ENCODE data around the gene MN1.

The MN1 gene

DNA sequence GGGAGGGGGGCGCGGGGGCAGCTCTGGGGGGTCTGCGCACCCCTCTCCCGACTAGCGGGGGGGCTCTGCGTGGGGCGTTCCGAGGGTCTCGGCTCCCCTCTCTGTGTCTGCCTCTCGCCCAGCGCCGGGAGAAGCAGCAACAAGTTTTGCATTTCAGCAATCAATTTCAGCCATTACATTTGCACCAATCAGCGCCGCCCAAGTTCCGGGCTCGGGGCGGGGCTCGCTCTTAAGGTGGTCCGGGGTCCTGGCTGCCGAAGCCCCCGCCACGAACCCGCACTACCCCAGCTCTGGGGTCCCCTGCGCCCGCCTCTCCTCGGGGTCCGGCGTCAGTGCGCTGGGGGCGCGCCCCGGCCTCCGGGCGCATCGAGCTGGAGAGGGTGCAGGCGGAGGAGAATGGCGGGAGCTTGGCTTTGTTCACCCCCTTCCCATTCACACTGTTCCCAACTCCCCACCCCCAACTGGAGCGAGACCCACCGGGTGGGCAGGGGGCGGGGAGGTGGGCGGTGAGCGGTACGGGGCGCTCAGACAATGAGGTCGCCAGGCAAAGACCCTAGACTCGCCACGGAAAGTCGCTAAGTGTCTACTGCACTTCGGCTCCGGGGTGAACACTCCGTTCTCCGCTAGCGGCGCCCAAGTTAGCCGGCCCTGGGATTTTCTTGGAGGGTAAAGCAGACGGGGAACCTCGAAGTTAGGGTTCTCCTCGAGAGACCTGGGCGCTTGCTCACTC is at the start of gene MN1:
Gene MN1 (minus strand): TSS at position 141 of the 730 bp plus-strand sequence. CDS start 1,213 bp downstream, outside the sequence.
- TF ChIP-seq, protein P1, sequence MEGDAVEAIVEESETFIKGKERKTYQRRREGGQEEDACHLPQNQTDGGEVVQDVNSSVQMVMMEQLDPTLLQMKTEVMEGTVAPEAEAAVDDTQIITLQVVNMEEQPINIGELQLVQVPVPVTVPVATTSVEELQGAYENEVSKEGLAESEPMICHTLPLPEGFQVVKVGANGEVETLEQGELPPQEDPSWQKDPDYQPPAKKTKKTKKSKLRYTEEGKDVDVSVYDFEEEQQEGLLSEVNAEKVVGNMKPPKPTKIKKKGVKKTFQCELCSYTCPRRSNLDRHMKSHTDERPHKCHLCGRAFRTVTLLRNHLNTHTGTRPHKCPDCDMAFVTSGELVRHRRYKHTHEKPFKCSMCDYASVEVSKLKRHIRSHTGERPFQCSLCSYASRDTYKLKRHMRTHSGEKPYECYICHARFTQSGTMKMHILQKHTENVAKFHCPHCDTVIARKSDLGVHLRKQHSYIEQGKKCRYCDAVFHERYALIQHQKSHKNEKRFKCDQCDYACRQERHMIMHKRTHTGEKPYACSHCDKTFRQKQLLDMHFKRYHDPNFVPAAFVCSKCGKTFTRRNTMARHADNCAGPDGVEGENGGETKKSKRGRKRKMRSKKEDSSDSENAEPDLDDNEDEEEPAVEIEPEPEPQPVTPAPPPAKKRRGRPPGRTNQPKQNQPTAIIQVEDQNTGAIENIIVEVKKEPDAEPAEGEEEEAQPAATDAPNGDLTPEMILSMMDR (IDR thresholded peaks at IDR 0.05; ENCODE audit: low read length, missing control alignments) = no peak
- DNase-seq (ENCODE audit: low read depth) = peak; percentile 58

DNA sequence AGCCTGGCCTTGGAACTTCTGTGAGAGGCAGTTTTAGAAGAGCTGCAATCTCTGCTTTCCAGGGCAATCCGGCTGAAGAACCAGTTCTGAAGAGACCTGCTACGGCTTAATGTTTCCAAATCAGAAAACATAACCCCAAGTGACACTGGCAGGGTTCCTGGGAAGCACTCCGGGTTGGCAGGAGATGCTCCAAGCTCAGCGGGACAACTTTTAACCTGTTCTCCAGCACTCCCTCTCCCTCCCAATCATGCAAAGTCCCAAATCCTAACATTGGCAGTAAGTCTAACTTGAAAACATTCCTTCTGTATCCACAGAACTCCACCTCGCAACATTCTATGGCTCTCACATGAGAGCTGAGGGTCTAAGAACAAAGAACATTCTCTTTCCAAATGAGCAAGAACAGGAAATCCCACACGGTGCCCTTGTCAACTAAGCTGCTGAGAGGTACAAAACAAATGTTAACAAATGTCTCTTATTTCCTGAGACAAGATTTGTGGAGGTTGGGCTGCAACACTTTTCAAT is 48.5 kb upstream of the MN1 start:
- DNase-seq (ENCODE audit: low read depth) = peak; percentile 80
- H3K4me3 ChIP-seq (replicated peaks; ENCODE audit: low read depth, low read length) = no peak overlapping the region
- TF ChIP-seq, protein P1 (IDR thresholded peaks at IDR 0.05; ENCODE audit: low read length, missing control alignments) = no peak

More for the DNA sequence above, at the start of gene MN1:
- peak within 1 kb of the TSS; percentile 73 for H3K4me3 ChIP-seq (replicated peaks; ENCODE audit: low read depth, low read length)

DNA sequence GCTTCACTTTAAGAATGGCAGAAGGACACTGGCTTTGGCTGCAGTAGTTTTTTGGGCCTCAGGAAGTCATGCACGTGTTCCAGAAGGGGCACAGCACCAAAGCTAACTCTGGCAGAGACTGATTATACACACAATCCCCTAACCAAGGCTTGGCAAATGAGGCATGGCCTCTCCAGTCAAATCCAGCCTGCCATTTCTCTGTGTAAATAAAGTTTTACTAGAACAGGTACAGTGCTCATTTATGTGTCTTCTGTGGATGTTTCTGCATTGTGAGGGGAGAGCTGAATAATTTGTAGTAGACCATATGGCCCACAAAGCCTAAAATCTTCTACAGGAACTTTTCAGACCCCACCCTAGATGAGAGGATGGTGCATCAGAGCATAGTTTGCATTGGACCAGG is 46.4 kb upstream of the MN1 start:
- TF ChIP-seq, protein P1 (IDR thresholded peaks at IDR 0.05; ENCODE audit: low read length, missing control alignments) = no peak
- DNase-seq (ENCODE audit: low read depth) = no peak
- no peak overlapping the region for H3K4me3 ChIP-seq (replicated peaks; ENCODE audit: low read depth, low read length)

DNA sequence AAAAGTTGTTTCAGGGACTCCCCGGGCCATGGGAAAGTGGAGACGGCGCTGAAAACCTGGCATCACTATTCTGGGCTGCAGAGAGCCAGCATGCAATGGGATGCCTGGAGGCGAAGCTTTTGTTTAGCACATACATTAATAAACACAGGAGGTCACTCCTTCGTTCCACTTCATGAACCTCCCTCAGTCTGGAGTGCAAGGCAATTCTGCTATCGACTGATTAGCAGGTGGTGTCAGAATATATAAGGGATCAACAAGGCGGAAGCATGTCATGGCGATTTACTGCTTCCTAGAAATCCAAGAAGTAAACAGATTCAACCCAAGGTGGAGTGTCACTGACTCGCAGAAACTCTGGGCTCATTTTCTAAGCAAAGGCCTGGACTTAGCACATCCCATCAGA is 45.4 kb upstream of the MN1 start:
- H3K4me3 ChIP-seq (replicated peaks; ENCODE audit: low read depth, low read length) = no peak overlapping the region
- no peak for DNase-seq (ENCODE audit: low read depth)
- TF ChIP-seq, protein P1 (IDR thresholded peaks at IDR 0.05; ENCODE audit: low read length, missing control alignments) = no peak

DNA sequence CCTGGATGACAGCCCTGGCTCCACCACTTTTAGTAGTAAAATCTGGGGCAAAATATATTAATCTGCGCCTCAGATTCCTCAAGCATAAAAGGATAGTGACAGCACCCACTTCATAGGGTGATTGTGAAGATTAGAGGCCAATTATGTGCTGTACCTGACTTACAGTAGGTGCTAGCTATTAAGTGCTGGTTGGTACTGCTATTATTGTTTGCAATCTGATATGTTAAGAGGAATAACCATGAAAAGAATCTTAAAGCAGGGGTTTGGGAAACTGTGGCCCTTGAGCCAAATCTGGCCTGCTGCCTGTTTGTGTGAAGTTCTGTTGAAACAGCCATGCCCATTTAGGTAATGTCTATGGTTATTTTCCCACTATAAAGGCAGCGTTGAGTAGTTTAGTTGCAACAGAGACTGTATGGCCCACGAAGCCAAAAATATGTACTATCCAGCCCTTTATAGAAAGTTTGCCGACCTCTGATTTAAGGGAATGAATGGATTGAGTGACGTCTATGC is 44.7 kb upstream of the MN1 start:
- no peak for DNase-seq (ENCODE audit: low read depth)
- H3K4me3 ChIP-seq (replicated peaks; ENCODE audit: low read depth, low read length) = no peak overlapping the region
- TF ChIP-seq, protein P1 (IDR thresholded peaks at IDR 0.05; ENCODE audit: low read length, missing control alignments) = no peak

DNA sequence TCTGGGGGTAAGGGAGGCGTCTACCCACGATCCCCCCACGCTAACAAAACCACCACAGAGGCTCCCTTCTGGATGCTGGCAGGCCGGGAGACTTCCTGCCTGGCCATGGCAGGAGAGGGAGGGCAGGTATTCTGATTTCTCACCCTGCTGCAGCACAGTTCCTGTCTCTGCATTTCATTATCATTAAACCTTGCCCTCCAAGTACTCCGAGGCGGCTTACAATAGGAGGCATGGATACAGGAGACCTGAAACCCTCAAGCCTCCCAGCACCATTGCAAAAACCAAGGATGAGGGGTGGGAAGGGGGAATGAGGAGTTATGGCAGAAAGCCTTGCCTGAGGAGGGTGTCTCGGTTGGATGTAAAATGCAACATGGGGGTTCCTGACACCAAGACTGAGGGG is 44.1 kb upstream of the MN1 start:
- DNase-seq (ENCODE audit: low read depth) = no peak
- TF ChIP-seq, protein P1 (IDR thresholded peaks at IDR 0.05; ENCODE audit: low read length, missing control alignments) = no peak
- H3K4me3 ChIP-seq (replicated peaks; ENCODE audit: low read depth, low read length) = no peak overlapping the region

Data from fibroblast of pulmonary artery (primary cell).